Measurements from ENCODE around the gene CCS. TPM values are rescaled to one million over a fixed set of nuclear protein-coding genes. Genes with fewer than 3 reads are reported as not detected.

CCS gene
- total RNA-seq, 3 donors from 2014 or later: 27.5 to 44.2 (median 33.1) TPM

DNA sequence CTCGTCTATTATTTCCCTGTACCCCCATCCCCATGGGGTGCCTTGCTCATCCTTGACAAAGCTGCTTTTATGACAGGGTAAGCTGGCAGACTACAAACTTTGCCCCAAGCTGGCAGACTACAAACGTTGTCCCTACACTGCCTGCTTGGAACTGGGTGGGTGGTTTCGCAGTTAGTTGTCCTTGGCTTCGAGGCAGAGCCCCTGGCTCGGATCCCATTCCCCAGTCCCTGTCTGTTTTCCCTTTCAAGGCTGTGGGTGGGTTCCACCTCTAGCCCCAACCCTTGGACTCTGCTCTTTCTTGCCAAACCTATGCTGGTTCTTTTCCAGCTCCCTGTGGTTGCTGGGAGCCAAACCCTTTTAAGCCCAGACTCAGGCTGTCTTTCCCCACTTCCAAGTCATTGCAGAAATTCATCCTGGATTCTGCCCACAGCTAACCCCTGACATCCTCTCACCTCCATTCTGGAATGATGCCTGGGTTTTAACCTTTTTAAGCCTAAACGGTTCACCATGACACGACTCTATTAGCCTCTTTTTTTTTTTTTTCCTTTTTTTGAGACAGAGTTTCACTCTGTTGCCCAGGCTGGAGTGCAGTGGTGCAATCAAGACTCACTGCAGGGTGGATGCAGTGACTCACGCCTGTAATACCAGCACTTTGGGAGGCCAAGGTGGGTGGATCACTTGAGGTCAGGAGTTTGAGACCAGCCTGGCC is 14.3 kb downstream of the CCS start:
- Histone ChIP-seq H3K27me3 (no peaks in the 10 kb centered on the region), H3K27ac (peak overlapping the region; percentile 74 to 81), H3K4me3 (no peak overlapping the region), H3K36me3 (no peaks in the 10 kb centered on the region), H3K4me1 (peaks cover 0 to 8% of the 10 kb centered on the region in 2 donors), H3K9me3 (no peaks in the 10 kb centered on the region)
- intact Hi-C loops (cut with DNase I; ENCODE audit: low total_unique reads): no loop called here
- TF ChIP-seq, protein P1, sequence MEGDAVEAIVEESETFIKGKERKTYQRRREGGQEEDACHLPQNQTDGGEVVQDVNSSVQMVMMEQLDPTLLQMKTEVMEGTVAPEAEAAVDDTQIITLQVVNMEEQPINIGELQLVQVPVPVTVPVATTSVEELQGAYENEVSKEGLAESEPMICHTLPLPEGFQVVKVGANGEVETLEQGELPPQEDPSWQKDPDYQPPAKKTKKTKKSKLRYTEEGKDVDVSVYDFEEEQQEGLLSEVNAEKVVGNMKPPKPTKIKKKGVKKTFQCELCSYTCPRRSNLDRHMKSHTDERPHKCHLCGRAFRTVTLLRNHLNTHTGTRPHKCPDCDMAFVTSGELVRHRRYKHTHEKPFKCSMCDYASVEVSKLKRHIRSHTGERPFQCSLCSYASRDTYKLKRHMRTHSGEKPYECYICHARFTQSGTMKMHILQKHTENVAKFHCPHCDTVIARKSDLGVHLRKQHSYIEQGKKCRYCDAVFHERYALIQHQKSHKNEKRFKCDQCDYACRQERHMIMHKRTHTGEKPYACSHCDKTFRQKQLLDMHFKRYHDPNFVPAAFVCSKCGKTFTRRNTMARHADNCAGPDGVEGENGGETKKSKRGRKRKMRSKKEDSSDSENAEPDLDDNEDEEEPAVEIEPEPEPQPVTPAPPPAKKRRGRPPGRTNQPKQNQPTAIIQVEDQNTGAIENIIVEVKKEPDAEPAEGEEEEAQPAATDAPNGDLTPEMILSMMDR (IDR thresholded peaks at IDR 0.05): no peak
- TF ChIP-seq POLR2AphosphoS5 (IDR thresholded peaks at IDR 0.05) (peak; percentile 7 to 51 (median 17)), POLR2A (IDR thresholded peaks at IDR 0.05) (no peak)
- DNase-seq (ENCODE audit: low spot score in 2 of 2): peak; percentile 70 to 92

GRCh38 chr11:66609721-66610617 is 17.0 kb downstream of the CCS start:
- H3K4me1 ChIP-seq: peaks cover 0 to 8% of the 10 kb centered on the region in 2 donors
- no peak for DNase-seq (ENCODE audit: low spot score in 2 of 2)
- H3K27ac ChIP-seq: no peak overlapping the region
- H3K27me3 ChIP-seq: no peaks in the 10 kb centered on the region
- intact Hi-C loops (cut with DNase I; ENCODE audit: low total_unique reads): no loop called here
- H3K9me3 ChIP-seq: no peaks in the 10 kb centered on the region
- no peak for TF ChIP-seq POLR2A (IDR thresholded peaks at IDR 0.05)
- H3K4me3 ChIP-seq: no peak overlapping the region
- no peaks in the 10 kb centered on the region for H3K36me3 ChIP-seq

DNA sequence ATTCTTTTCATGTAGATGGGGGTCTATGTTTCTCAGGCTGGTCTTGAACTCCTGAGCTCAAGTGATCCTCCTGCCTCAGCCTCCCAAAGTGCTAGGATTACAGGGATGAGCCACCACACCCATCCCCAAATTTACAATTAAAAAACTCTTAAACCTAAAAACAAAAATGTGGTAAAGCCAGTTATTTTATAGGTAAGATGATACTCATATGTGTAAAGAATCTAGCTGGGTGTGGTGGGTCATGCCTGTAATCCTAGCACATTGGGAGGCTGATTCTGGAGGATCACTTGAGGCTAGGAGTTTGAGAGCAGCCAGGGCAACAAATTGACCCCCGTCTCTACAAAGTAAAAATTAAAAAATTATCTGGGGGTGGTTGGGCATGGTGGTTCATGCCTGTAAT is 19.5 kb downstream of the CCS start:
- H3K27me3 ChIP-seq: no peaks in the 10 kb centered on the region
- peaks cover 3 to 5% of the 10 kb centered on the region in 2 donors for H3K4me1 ChIP-seq
- DNase-seq (ENCODE audit: low spot score in 2 of 2): no peak
- H3K4me3 ChIP-seq: no peak overlapping the region
- TF ChIP-seq POLR2AphosphoS5 (IDR thresholded peaks at IDR 0.05): no peak
- TF ChIP-seq, protein P1 (IDR thresholded peaks at IDR 0.05): no peak
- TF ChIP-seq POLR2A (IDR thresholded peaks at IDR 0.05): no peak
- no peak overlapping the region for H3K27ac ChIP-seq
- no peaks in the 10 kb centered on the region for H3K36me3 ChIP-seq
- intact Hi-C loops (cut with DNase I; ENCODE audit: low total_unique reads): no loop called here
- no peaks in the 10 kb centered on the region for H3K9me3 ChIP-seq

- peaks cover 0 to 3% of the 10 kb centered on the region in 2 donors for H3K4me1 ChIP-seq
- intact Hi-C loops (cut with DNase I; ENCODE audit: low total_unique reads): no loop called here
- DNase-seq (ENCODE audit: low spot score in 2 of 2): no peak
Measured at GRCh38 chr11:66614073-66614472, 21.1 kb downstream of the CCS start.

DNA sequence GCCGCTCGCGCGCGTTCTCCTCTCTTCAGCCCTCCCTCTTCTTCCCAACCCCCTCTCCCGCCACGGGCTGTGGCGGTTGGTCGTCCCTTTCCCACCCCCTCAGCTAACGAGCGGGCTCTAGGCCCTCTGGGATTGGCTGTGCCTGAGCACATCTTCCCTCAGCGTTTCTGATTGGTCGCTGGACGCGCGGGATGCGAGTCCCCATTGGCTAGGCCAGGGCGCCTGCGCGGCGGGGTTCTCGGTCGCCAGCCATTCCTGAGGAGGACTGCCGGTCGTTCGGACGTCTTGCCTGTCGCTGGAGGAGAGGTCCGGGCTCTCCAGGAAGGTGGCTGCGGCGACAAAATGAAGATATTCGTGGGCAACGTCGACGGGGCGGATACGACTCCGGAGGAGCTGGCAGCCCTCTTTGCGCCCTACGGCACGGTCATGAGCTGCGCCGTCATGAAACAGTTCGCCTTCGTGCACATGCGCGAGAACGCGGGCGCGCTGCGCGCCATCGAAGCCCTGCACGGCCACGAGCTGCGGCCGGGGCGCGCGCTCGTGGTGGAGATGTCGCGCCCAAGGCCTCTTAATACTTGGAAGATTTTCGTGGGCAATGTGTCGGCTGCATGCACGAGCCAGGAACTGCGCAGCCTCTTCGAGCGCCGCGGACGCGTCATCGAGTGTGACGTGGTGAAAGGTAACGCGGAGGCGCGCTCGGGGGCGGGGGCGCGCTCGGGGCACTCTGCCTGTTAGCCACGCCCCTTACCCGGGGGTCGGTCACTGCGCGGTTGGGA is 23.6 kb downstream of the CCS start, which contains the start of gene RBM14:
Gene RBM14, plus strand, starts transcription at position 252 of the 776 bp plus-strand sequence. Its CDS starts 91 bp downstream, at position 343.
- H3K4me1 ChIP-seq: peaks cover 0 to 3% of the 10 kb centered on the region in 2 donors
- TF ChIP-seq POLR2A (IDR thresholded peaks at IDR 0.05): peak; percentile 100
- TF ChIP-seq POLR2AphosphoS5 (IDR thresholded peaks at IDR 0.05): peak; percentile 99 to 100 (median 100)
- TF ChIP-seq, protein P1 (IDR thresholded peaks at IDR 0.05): no peak
- intact Hi-C loops (cut with DNase I; ENCODE audit: low total_unique reads): no loop called here

More at GRCh38 chr11:66614073-66614472, 21.1 kb downstream of the CCS start:
- Histone ChIP-seq H3K36me3 (no peaks in the 10 kb centered on the region), H3K27me3 (no peaks in the 10 kb centered on the region), H3K9me3 (no peaks in the 10 kb centered on the region), H3K4me3 (no peak overlapping the region), H3K27ac (no peak overlapping the region)
- TF ChIP-seq POLR2A (IDR thresholded peaks at IDR 0.05) (no peak), POLR2AphosphoS5 (IDR thresholded peaks at IDR 0.05) (no peak)
- TF ChIP-seq, protein P1 (IDR thresholded peaks at IDR 0.05): no peak

More for the DNA sequence above, 23.6 kb downstream of the CCS start, which contains the start of gene RBM14:
- H3K27me3 ChIP-seq: no peaks in the 10 kb centered on the region
- H3K4me3 ChIP-seq: peak within 1 kb of the TSS; percentile 66 to 94 (median 68)
- no peaks in the 10 kb centered on the region for H3K9me3 ChIP-seq
- peak; percentile 99 for DNase-seq (ENCODE audit: low spot score in 2 of 2)
- H3K36me3 ChIP-seq: no peaks in the 10 kb centered on the region
- H3K27ac ChIP-seq: peak within 1 kb of the TSS; percentile 89 to 98
